Thyroid gland (tissue), 4 donors: ENCODE data around the gene PADI6.

Experiments used
- CTCF ChIP-seq, 6 experiments: fragments of 200-600 bp in 3 of 6; fragments of 450-650 bp in 3 of 6; sonication (generic) in 3 of 6; IDR thresholded peaks; one replicate each; pipeline ENCODE4 v1.5.1; 2016 to 2019; ENCODE audit warnings: antibody characterized with exemption in 6 of 6, mild to moderate bottlenecking in 2 of 6, inconsistent platforms in 1 of 6, moderate library complexity in 1 of 6
- POLR2A ChIP-seq, 2 donors: fragments of 450-650 bp; IDR thresholded peaks; one replicate each; pipeline ENCODE4 v1.6.1; 2017; ENCODE audit warnings: antibody characterized with exemption in 2 of 2, mild to moderate bottlenecking in 2 of 2, moderate library complexity in 1 of 2

- TF ChIP-seq CTCF (IDR thresholded peaks at IDR 0.05) = no peak
- TF ChIP-seq POLR2A (IDR thresholded peaks at IDR 0.05) = no peak
Measured at GRCh38 chr1:17356387-17357026, 15.5 kb upstream of the PADI6 start.
